Keratinocyte (primary cell): Measurements from ENCODE around the gene UPF3A. TPM values are rescaled to one million over a fixed set of nuclear protein-coding genes. Genes with fewer than 3 reads are reported as not detected.

Source experiments
- DNase-seq: peaks from one replicate; pipeline ENCODE4 v3.0.0-alpha.2; 2011; ENCODE audit warnings: low read depth, missing footprints, low spot score
- FAIRE-seq: peaks from 2 replicates; lab custom pipeline; 2011; peaks lifted over from hg19 to GRCh38; lab: Jason Lieb, UNC
- H2AFZ ChIP-seq: 2 replicates; pipeline ENCODE4 v1.6.0; 2012; ENCODE audit warnings: low read length, control low read depth, inconsistent platforms; ENCODE audit not compliant: control insufficient read depth
- H3K27ac ChIP-seq: 2 replicates; pipeline ENCODE4 v1.5.1; 2011; ENCODE audit warnings: low read length; ENCODE audit not compliant: control insufficient read depth, insufficient read depth
- H3K27me3 ChIP-seq: 3 replicates; pipeline ENCODE4 v1.6.0; 2011; ENCODE audit warnings: low read length; ENCODE audit not compliant: control insufficient read depth, insufficient read depth; ENCODE audit errors: extremely low read depth
- H3K36me3 ChIP-seq, 2 experiments: 2 replicates in 1 of 2; 3 replicates in 1 of 2; pipeline ENCODE4 v1.5.1; 2011; ENCODE audit warnings: low read length in 2 of 2, mild to moderate bottlenecking in 1 of 2; ENCODE audit not compliant: control insufficient read depth in 2 of 2, insufficient read depth in 2 of 2; ENCODE audit errors: extremely low read depth in 1 of 2
- H3K4me1 ChIP-seq: 3 replicates; pipeline ENCODE4 v1.5.1; 2011; ENCODE audit warnings: low read length; ENCODE audit not compliant: control insufficient read depth, insufficient read depth; ENCODE audit errors: extremely low read depth
- H3K4me2 ChIP-seq: 3 replicates; pipeline ENCODE4 v1.6.0; 2011; ENCODE audit warnings: low read depth, low read length; ENCODE audit not compliant: control insufficient read depth, insufficient read depth; ENCODE audit errors: extremely low read depth
- H3K4me3 ChIP-seq, 3 experiments: fragments of 200-600 bp in 1 of 3; sonication (generic) in 1 of 3; 2 replicates in 2 of 3; 3 replicates in 1 of 3; pipeline ENCODE4 v1.5.1; 2011 to 2016; ENCODE audit warnings: low read length in 3 of 3, mild to moderate bottlenecking in 3 of 3, control low read depth in 2 of 3, inconsistent platforms in 1 of 3, low read depth in 1 of 3, mixed read lengths in 1 of 3, mixed run types in 1 of 3, moderate library complexity in 1 of 3; ENCODE audit not compliant: control insufficient read depth in 2 of 3, insufficient read depth in 2 of 3; ENCODE audit errors: extremely low read depth in 1 of 3
- H3K79me2 ChIP-seq: 2 replicates; pipeline ENCODE4 v1.6.0; 2012; ENCODE audit warnings: low read length; ENCODE audit not compliant: control insufficient read depth, insufficient read depth
- H3K9ac ChIP-seq: 3 replicates; pipeline ENCODE4 v1.6.0; 2011; ENCODE audit warnings: low read length; ENCODE audit not compliant: control insufficient read depth, insufficient read depth; ENCODE audit errors: extremely low read depth
- H3K9me1 ChIP-seq: 3 replicates; pipeline ENCODE4 v1.6.0; 2011; ENCODE audit warnings: low read length; ENCODE audit not compliant: control insufficient read depth, insufficient read depth; ENCODE audit errors: extremely low read depth
- H3K9me3 ChIP-seq: 2 replicates; pipeline ENCODE4 v1.5.1; 2012; ENCODE audit warnings: low read depth, low read length; ENCODE audit not compliant: control insufficient read depth
- H4K20me1 ChIP-seq: 3 replicates; pipeline ENCODE4 v1.6.0; 2011; ENCODE audit warnings: low read length; ENCODE audit not compliant: control insufficient read depth, insufficient read depth; ENCODE audit errors: extremely low read depth
- EZH2 ChIP-seq: IDR thresholded peaks from one replicate; pipeline ENCODE4 v1.6.1; 2012; ENCODE audit warnings: inconsistent platforms, mild to moderate bottlenecking, low read length, moderate library complexity
- dilution Hi-C: fragments of 300-500 bp; cut with MboI; formaldehyde crosslinking; loops from one replicate; pipeline ENCODE4 v1.7.0; 2020; ENCODE audit warnings: low sequenced_read_pairs; ENCODE audit not compliant: extremely low pct_ligation_motif_present
- polyA plus RNA-seq, 5 experiments: library from polyadenylated mRNA; depleted of rRNA in 3 of 5; stranded (reverse) in 3 of 5; stranded (forward) in 1 of 5; unstranded in 1 of 5; fragments of >200 nt; gene quantifications; 1 replicate in 1 of 5; 2 replicates in 3 of 5; 3 replicates in 1 of 5; pipeline versions ENCODE4 v1.2.1 to v1.2.3, GENCODE V29; 2011 to 2012; ENCODE audit warnings: missing spikeins in 2 of 5, low read depth in 1 of 5, low replicate concordance in 1 of 5
- TF ChIP-seq, protein P1 (sequence below), 3 experiments: IDR thresholded peaks in 1 of 3; conservative IDR thresholded peaks in 1 of 3; optimal IDR thresholded peaks in 1 of 3; 2 replicates in 2 of 3; 3 replicates in 1 of 3; pipeline versions ENCODE3 to v1.5.1; 2011; ENCODE audit warnings: low read length in 3 of 3, mild to moderate bottlenecking in 3 of 3, moderate library complexity in 2 of 3, control low read depth in 1 of 3, inconsistent platforms in 1 of 3; ENCODE audit not compliant: insufficient read depth in 2 of 3; ENCODE audit errors: extremely low read depth in 1 of 3

Gene UPF3A
- polyA plus RNA-seq, 1 donor (not counting 4 experiments of a cell fraction or from before 2014, with no cell fraction given) = 60.8 TPM

- dilution Hi-C loops = no loop called here
- Histone ChIP-seq H3K79me2 (peaks cover 26% of the 10 kb centered on the region), H3K4me3 (no peak overlapping the region), H3K36me3 (peaks cover 22% of the 10 kb centered on the region in 2 experiments), H4K20me1 (no peaks in the 10 kb centered on the region), H3K9me3 (no peaks in the 10 kb centered on the region), H2AFZ (no peak overlapping the region), H3K9ac (no peak overlapping the region), H3K4me1 (peaks cover 5% of the 10 kb centered on the region), H3K4me2 (no peak overlapping the region), H3K9me1 (no peaks in the 10 kb centered on the region), H3K27me3 (no peaks in the 10 kb centered on the region), H3K27ac (no peak overlapping the region)
- TF ChIP-seq EZH2 = no peak
- TF ChIP-seq, protein P1, sequence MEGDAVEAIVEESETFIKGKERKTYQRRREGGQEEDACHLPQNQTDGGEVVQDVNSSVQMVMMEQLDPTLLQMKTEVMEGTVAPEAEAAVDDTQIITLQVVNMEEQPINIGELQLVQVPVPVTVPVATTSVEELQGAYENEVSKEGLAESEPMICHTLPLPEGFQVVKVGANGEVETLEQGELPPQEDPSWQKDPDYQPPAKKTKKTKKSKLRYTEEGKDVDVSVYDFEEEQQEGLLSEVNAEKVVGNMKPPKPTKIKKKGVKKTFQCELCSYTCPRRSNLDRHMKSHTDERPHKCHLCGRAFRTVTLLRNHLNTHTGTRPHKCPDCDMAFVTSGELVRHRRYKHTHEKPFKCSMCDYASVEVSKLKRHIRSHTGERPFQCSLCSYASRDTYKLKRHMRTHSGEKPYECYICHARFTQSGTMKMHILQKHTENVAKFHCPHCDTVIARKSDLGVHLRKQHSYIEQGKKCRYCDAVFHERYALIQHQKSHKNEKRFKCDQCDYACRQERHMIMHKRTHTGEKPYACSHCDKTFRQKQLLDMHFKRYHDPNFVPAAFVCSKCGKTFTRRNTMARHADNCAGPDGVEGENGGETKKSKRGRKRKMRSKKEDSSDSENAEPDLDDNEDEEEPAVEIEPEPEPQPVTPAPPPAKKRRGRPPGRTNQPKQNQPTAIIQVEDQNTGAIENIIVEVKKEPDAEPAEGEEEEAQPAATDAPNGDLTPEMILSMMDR (optimal IDR thresholded peaks at IDR 0.05 in 1 of 3, IDR thresholded peaks at IDR 0.05 in 1 of 3, conservative IDR thresholded peaks at IDR 0.05 in 1 of 3; ENCODE audit: extremely low read depth in 1 of 3, insufficient read depth in 2 of 3, low read length in 3 of 3) = no peak
- DNase-seq = no peak
- no peak for FAIRE-seq
These were observed 43.8 kb upstream of the UPF3A start for GRCh38 chr13:114237415-114238112.

DNA sequence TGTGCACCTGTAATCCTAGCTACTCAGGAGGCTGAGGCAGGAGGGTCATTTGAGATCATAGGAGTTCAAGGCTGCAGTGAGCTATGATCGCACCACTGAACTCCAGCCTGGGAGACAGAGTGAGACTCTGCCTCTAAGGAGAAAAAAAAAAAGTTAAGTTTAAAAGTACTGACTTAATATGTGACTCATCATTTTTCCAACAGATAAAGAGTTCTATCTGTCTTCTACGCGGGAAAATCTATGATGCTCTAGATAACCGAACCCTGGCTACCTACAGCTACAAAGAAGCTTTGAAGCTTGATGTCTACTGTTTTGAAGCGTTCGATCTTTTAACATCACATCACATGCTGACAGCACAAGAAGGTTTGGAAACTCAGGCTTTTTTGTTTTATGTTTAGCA lies 39.5 kb upstream of the UPF3A start:
- H4K20me1 ChIP-seq = no peaks in the 10 kb centered on the region
- TF ChIP-seq, protein P1 (optimal IDR thresholded peaks at IDR 0.05 in 1 of 3, IDR thresholded peaks at IDR 0.05 in 1 of 3, conservative IDR thresholded peaks at IDR 0.05 in 1 of 3; ENCODE audit: extremely low read depth in 1 of 3, insufficient read depth in 2 of 3, low read length in 3 of 3) = no peak
- no peak for TF ChIP-seq EZH2
- no peak overlapping the region for H3K27ac ChIP-seq
- H3K27me3 ChIP-seq = no peaks in the 10 kb centered on the region
- no peak overlapping the region for H3K4me3 ChIP-seq
- H3K9me3 ChIP-seq = no peaks in the 10 kb centered on the region
- dilution Hi-C loops = no loop called here
- no peaks in the 10 kb centered on the region for H3K9me1 ChIP-seq
- no peak overlapping the region for H2AFZ ChIP-seq
- peaks cover 31 to 36% of the 10 kb centered on the region in 2 experiments for H3K36me3 ChIP-seq
- H3K9ac ChIP-seq = no peak overlapping the region
- FAIRE-seq = no peak
- peaks cover 7% of the 10 kb centered on the region for H3K79me2 ChIP-seq
- no peak for DNase-seq
- no peak overlapping the region for H3K4me2 ChIP-seq
- H3K4me1 ChIP-seq = no peaks in the 10 kb centered on the region
